Brain microvascular endothelial cell (primary cell): Measurements from ENCODE around the gene LRRC56.

ENCODE experiments used
- DNase-seq: peaks from one replicate; pipeline ENCODE4 v3.0.0-alpha.2; 2020
- H3K27ac ChIP-seq: fragments of 250-450 bp; sonication (Bioruptor Pico); 2 replicates; pipeline ENCODE4 v1.5.1; 2020; ENCODE audit warnings: mild to moderate bottlenecking, moderate library complexity
- H3K27me3 ChIP-seq: fragments of 250-450 bp; sonication (Bioruptor Pico); replicated peaks from 2 replicates; pipeline ENCODE4 v1.5.1; 2020; ENCODE audit warnings: mild to moderate bottlenecking
- H3K36me3 ChIP-seq: fragments of 250-450 bp; sonication (Bioruptor Pico); replicated peaks from 2 replicates; pipeline ENCODE4 v1.5.1; 2020; ENCODE audit warnings: mild to moderate bottlenecking
- H3K4me3 ChIP-seq: 2 replicates; pipeline ENCODE4 v1.5.1; 2011; ENCODE audit warnings: low read depth, mild to moderate bottlenecking, control low read depth, low read length, moderate library complexity
- CTCF ChIP-seq: IDR thresholded peaks from 2 replicates; pipeline ENCODE4 v1.5.1; 2011; ENCODE audit warnings: low read depth, mild to moderate bottlenecking, moderate library complexity, low read length, control low read depth, inconsistent platforms; ENCODE audit errors: missing control alignments
- in situ Hi-C: cut with HindIII; loops from 2 replicates; pipeline ENCODE4 v1.10.0; 2017; ENCODE audit warnings: low sequenced_read_pairs, low pct_ligation_motif_present

The LRRC56 gene

GRCh38 chr11:504053-504993 is 33.0 kb upstream of the LRRC56 start:
- in situ Hi-C loops = no loop called here
- no peak for DNase-seq
- H3K27me3 ChIP-seq = no peaks in the 10 kb centered on the region
- peak overlapping the region; percentile 60 for H3K4me3 ChIP-seq
- peaks cover 32% of the 10 kb centered on the region for H3K36me3 ChIP-seq
- H3K27ac ChIP-seq = peak overlapping the region; percentile 15
- no peak for TF ChIP-seq CTCF

DNA sequence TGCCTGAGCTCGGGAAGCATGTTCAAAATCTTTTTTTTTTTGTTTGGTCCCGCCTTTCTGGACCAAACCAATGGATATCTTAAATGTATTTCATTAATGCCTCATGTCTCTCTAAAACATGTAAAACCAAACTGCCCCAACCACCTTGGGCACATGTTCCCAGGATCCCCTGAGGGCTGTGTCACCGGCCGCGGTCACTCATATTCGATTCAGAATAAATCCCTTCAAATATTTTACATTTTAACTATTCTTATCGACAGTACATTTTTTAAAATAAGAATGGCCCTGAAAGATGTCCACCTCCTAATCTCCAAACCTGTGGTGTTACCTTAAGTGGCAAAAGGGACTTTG is 32.4 kb upstream of the LRRC56 start:
- TF ChIP-seq CTCF = no peak
- Histone ChIP-seq H3K27ac (no peak overlapping the region), H3K27me3 (no peaks in the 10 kb centered on the region), H3K36me3 (peaks cover 25% of the 10 kb centered on the region), H3K4me3 (peak overlapping the region; percentile 60)
- DNase-seq = no peak
- in situ Hi-C loops = no loop called here

GRCh38 chr11:506238-506994 is 30.9 kb upstream of the LRRC56 start:
- peaks cover 11% of the 10 kb centered on the region for H3K36me3 ChIP-seq
- no peaks in the 10 kb centered on the region for H3K27me3 ChIP-seq
- peak overlapping the region; percentile 90 for H3K4me3 ChIP-seq
- peak overlapping the region; percentile 99 for H3K27ac ChIP-seq
- in situ Hi-C loops = no loop called here
- DNase-seq = peak; percentile 94
- TF ChIP-seq CTCF = peak; percentile 27

GRCh38 chr11:506995-507726 is 30.2 kb upstream of the LRRC56 start, which contains the start of gene RNH1:
Gene RNH1, minus strand, starts transcription at chr11:507242. Its CDS starts 5,080 bp downstream, at chr11:502162.
- in situ Hi-C loops = no loop called here
- DNase-seq = peak; percentile 94
- peak within 1 kb of the TSS; percentile 90 for H3K4me3 ChIP-seq
- peak within 1 kb of the TSS; percentile 99 for H3K27ac ChIP-seq
- peaks cover 5% of the 10 kb centered on the region for H3K36me3 ChIP-seq
- no peaks in the 10 kb centered on the region for H3K27me3 ChIP-seq
- no peak for TF ChIP-seq CTCF

DNA sequence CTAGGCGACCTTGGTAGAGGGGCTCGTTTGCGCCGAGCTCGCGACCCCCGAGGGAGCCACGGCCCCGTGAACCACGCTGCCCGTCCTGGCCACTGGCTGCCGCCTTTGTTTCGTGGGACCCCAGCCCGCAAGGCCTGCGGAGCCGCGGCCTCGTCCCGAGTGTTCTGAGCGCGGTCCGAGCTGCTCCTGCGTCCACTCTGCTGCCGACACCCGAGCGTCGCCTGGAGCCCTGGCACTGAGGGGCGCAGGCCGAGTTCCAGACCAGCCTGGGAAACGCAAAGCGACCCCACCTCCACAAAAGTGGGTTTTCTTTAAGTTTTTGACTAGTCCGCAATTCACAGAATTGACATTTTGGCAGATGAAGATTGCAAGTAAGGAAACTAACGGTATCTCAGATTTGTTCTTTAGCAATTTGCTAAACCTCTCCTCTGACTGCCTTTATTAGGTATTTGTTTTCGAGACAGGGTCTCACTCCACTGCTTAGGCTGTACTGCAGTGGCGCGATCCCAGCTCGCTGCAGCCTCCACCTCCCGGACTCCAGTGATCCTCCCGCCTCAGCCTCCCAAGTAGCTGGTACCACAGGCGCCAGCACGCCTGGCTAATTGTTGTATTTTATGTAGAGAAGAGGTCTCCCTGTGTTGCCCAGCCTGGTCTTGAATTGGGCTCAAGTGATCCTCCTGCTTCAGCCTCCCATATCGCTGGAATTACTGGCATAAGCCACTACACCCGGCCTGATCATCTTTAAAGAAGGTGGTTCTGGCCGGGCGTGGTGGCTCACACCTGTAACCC is 29.4 kb upstream of the LRRC56 start:
- no peak for DNase-seq
- in situ Hi-C loops = no loop called here
- Histone ChIP-seq H3K36me3 (peaks cover 5% of the 10 kb centered on the region), H3K27me3 (no peaks in the 10 kb centered on the region), H3K27ac (peak overlapping the region; percentile 82), H3K4me3 (peak overlapping the region; percentile 90)
- TF ChIP-seq CTCF = no peak
